NCI-H524 (cell line): ENCODE measurements around the gene SCUBE3.
A peak's percentile ranks its signal among the peaks of the same experiment; 100 is the strongest.

Source experiments
- DNase-seq, 2 experiments: peaks; one replicate each; lab custom pipeline; 2025; lab: John Stamatoyannopoulos, UW

SCUBE3 gene

DNA sequence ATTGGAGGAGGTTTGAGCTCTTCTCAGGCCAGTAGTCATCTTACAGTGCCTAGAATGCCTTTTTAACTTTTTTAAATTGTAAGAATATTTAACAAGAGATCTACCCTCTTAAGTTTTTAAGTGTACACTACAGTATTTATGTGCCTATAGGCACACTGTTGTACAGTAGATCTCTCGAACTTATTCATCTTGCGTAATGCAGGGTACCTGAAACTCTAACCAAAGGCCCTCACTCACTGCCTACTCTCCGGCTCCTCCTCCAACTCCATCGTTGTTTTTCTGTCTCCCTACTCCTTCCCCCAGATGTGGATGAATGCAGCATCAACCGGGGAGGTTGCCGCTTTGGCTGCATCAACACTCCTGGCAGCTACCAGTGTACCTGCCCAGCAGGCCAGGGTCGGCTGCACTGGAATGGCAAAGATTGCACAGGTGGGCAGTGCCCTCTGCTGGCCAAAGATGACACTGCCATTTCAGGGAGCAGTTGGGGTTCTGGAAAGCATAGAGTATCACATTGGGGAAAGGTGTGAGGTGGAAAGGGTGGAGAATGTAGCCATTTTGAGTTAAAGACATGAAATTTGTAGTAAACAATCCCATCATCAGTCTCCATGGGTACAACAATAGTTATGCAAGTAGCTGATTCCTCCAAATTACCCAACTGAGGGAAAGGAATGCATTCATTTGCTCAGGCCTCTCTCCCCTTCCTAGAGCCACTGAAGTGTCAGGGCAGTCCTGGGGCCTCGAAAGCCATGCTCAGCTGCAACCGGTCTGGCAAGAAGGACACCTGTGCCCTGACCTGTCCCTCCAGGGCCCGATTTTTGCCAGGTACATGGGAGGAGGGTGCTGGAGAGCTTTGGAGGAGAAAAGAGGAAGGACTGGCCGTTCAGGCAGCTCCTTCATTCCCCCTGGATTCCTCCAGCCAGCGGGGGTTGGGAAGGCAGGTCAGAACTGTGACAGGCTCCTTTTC lies 27.4 kb downstream of the SCUBE3 start:
- DNase-seq = peak in 1 of 2 experiments; percentile 62

GRCh38 chr6:35242486-35242885 lies 28.7 kb downstream of the SCUBE3 start:
- no peak for DNase-seq

DNA sequence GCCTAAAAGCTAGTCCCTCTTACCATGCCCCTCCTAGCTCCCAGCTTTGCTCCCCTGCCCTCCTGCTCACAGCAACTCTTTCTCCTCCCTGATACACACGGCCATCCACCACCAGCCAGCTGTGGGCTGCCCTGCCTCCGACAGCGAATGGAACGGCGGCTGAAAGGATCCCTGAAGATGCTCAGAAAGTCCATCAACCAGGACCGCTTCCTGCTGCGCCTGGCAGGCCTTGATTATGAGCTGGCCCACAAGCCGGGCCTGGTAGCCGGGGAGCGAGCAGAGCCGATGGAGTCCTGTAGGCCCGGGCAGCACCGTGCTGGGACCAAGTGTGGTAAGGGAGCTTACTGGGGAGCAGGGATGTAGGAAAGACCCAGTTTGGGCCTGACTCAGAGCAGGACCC lies 29.1 kb downstream of the SCUBE3 start:
- no peak for DNase-seq

DNA sequence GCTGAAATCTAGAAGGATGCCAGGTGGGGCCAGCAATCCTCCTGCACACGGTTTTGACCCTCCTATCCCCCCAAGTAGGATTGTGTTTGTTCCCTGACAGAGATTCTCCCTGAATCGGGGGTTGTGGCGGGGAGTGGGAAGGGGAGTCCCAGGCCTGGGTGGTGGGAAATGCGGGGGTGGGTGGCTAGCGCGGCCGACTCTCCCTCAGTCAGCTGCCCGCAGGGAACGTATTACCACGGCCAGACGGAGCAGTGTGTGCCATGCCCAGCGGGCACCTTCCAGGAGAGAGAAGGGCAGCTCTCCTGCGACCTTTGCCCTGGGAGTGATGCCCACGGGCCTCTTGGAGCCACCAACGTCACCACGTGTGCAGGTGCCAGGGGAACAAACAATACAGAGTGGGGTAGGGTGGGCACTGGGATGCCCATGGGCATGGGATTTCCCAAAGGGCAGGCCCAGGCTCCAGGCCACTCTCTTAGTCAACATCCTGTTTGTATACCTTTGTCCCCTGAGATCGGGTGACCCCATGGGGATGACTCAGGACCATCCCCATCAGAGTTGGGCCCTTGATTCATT lies 29.7 kb downstream of the SCUBE3 start:
- DNase-seq = no peak

GRCh38 chr6:35244551-35244950 lies 30.8 kb downstream of the SCUBE3 start:
- DNase-seq = no peak

GRCh38 chr6:35247642-35248231 lies 34.0 kb downstream of the SCUBE3 start:
- DNase-seq = no peak

GRCh38 chr6:35248300-35248699 lies 34.5 kb downstream of the SCUBE3 start:
- DNase-seq = no peak

- no peak for DNase-seq
Observed at GRCh38 chr6:35248965-35249364, 35.2 kb downstream of the SCUBE3 start.

- DNase-seq = no peak
Observed at GRCh38 chr6:35251949-35252348, 38.2 kb downstream of the SCUBE3 start.

- DNase-seq = no peak
Observed at GRCh38 chr6:35253249-35253648, 39.5 kb downstream of the SCUBE3 start.

GRCh38 chr6:35258336-35258735 lies 44.6 kb downstream of the SCUBE3 start:
- no peak for DNase-seq

- DNase-seq = peak in 1 of 2 experiments; percentile 71
Observed at GRCh38 chr6:35258858-35259193, 45.1 kb downstream of the SCUBE3 start.

GRCh38 chr6:35259194-35259947 lies 45.6 kb downstream of the SCUBE3 start, which contains the start of gene ZNF76:
TSS of gene ZNF76 (plus strand) at chr6:35259735. CDS start at chr6:35281152, 21,417 bp downstream.
- peak; percentile 95 to 96 for DNase-seq

DNA sequence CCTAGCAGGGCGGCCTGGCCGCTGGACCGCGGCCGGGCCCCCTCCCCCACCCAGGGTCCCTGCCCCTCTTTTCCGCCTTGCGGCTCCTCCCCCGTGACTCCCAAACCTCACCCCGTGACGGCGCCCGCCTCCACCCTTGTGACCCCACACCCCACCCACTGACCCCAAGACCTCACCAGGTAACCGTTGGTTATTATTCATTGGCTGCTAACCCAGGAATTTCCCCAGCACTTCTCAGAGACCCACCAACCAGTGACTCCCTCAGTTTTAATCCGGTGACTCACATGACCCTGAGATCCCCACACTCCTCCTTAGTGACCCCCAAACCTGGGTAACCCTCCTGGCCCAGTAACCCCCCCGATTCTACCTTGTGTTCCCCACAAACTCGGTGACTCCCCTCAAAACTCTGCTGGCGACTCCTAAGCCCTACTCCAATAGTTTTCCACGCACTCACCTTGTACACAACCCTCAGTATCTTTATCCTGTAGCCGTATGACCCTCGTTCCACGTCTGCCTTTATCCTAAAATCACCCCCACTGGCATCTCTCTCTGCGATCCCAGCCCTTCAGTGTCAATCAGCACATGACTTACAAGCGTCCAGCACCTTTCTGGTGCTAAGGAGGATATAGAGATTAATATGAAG lies 46.3 kb downstream of the SCUBE3 start:
- DNase-seq = peak; percentile 16 to 68

- DNase-seq = peak in 1 of 2 experiments; percentile 33
Observed at GRCh38 chr6:35260591-35261570, 47.1 kb downstream of the SCUBE3 start.

DNA sequence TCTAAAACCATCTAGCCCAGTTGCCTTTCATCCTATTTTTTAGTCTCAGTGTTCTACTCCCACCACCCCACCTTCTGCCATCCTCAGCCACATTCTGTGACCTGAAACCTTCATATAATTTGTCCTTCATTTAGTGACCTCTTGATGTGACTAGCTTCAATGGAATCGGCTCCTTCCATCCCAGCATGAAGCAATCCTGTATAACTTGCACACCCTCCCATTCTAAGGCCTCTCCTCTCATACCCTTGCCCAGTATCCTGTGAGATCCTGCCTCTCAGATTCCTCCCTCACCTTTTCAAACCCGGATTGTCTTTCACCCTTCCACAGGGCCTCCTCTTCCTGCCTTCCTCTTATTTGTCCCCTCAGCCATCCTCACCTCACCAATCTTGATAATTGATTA lies 48.8 kb downstream of the SCUBE3 start:
- no peak for DNase-seq

DNA sequence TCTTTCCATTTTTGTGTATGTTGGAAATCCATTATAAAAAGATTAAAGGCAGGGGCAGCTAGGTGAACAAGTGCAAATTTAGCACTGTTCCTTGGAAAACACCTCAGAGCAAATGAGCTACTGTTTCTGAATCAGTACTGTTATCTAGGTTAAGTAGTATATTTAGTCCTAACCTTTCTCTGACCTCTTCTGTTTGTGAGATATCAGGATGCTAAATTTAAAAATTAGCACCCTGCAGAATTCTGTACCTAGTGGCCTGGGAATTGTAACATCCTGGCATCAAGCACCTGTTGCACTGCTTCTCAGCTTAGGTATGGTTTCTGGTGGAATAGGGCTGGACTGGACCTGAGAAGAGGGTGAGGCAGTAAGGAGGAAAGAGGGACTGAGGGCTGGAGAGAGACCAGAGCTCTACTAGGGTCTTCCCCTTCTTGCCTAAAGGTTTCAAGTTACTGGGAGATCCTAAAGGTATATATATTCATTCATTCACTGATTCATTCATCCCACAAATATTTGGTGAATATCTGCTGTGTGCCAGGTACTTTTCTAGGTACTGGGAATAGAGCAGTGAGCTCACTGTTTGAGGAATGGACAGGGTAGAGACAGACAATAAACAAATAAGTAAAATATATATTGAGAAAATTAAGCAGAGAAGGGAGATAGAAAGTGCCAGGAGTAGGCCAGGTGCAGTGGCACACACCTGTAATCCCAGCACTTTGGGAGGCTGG lies 51.0 kb downstream of the SCUBE3 start:
- DNase-seq = no peak

GRCh38 chr6:35265523-35265922 lies 51.8 kb downstream of the SCUBE3 start:
- no peak for DNase-seq

GRCh38 chr6:35267446-35267845 lies 53.7 kb downstream of the SCUBE3 start:
- DNase-seq = no peak

GRCh38 chr6:35267897-35268296 lies 54.1 kb downstream of the SCUBE3 start:
- DNase-seq = no peak
